Measurements from ENCODE around the gene CD99L2.

Gene CD99L2

GRCh38 chrX:150763810-150764209 lies 134.7 kb downstream of the CD99L2 start:
- no peak for DNase-seq (ENCODE audit: low spot score)

DNA sequence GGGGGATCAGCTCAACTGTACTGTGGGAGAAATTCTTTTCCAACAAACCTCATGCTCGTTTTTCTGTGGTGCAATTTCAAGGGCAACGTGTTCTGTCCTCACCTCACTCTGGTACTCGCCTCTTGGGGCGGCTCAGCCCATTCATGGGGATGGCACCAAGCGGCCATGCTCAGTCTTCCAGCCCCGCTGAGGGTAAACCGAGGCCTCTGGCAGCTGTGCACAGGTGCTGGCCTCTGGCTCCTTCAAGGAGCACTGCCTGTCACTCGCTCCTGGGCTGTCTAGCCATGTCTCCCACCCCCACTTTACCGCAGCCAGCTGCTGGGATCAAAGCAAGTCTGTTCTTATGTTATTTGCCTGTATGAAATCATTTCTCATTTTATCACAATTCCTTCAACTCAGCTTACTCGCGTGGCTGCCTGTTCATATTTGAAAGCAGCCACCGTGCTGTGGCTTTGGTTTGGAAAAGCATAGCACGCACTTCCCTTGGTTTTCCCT lies 135.1 kb downstream of the CD99L2 start:
- DNase-seq (ENCODE audit: low spot score), result no peak

- DNase-seq (ENCODE audit: low spot score), result no peak
Observed at GRCh38 chrX:150762258-150763165, 136.0 kb downstream of the CD99L2 start.

DNA sequence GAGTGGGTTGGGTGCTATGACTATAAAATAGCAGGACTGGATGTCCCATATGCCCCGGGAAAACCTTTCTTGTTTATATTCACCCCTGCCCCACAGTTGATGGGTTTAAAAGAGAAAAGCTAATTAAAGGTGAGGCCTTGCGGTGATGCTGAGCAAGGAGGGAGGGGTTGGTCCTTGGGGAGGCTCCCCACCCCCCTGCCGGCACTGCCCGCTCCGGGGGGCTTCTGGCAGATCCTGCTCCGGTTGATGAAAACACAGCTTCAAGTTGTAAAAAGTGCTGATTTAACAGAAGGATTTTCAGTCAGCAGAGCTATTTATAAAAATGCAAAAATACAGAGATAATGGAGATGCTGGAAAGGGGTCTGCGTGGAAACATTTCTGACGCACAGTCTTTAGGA lies 136.7 kb downstream of the CD99L2 start:
- DNase-seq (ENCODE audit: low spot score), result no peak

DNA sequence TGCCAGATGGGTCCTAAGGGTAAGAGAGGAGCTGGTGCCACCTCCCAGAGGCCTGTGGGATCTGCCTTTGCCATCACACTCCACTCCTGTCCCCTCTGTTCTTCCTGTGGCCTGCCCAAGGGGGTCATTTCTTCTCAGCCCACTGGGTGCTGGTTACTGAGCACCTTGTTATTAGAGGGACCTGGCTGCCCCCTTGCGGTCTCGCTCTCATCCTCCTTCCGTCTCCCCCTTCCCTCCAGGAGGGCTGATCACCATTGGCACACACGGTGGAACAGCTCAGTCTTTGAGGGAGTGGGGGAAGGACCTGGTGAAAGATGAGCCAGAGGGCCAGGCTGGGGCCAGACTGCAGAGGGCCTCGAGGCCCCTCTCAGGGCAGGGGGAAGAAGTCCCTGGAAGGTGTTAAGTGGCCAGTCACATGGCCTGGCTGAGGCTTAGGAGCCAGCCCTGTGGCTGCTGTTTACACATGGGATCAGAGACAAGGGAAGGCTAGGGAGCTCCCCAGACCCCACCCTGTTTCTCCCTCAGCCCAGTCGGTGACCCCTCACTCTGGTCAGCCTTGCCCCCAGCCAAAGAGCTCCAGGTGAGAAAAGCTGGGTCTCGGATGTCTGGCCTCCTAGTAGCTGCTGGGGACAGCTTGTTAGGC lies 137.2 kb downstream of the CD99L2 start:
- DNase-seq (ENCODE audit: low spot score), result no peak

- no peak for DNase-seq (ENCODE audit: low spot score)
Observed at GRCh38 chrX:150759568-150760416, 138.7 kb downstream of the CD99L2 start.

DNA sequence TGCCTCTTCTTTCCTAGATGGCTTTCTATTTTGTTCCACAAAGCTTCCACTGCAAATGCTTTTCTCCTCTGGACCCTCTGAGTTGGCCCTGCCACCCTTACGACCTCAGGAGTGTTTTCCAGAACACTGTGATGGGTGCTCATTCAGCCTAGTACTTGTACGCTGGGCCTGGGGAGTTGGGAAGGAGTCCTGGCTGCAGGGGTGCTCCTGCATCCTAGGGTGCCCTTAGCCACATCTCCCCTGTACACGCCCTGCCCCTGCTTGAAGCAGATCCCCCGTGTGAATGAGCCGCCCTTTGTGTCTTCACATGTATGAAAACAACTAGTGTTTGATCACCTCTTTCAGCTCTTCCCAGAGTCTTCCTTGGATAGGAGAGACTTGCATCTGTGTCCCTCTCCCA lies 141.1 kb downstream of the CD99L2 start:
- no peak for DNase-seq (ENCODE audit: low spot score)

DNA sequence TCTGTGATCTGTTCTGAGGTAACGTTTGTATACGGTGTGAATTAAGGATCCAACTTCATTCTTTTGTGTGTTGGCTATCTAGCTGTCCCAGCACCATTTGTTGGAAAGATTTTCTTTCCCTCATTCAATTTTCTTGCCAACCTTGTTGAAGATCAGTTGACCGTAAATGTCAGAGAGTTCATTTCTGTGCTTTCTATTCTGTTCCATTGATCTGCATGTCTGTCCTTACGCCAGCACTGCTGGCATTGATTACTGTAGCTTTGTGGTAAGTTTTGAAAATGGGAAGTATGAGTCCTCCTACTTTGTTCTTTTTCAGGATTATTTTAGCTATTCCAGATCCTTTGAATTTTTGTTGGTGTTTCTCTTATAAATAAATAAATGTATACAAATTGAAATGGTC lies 144.5 kb downstream of the CD99L2 start:
- DNase-seq (ENCODE audit: low spot score), result no peak

DNA sequence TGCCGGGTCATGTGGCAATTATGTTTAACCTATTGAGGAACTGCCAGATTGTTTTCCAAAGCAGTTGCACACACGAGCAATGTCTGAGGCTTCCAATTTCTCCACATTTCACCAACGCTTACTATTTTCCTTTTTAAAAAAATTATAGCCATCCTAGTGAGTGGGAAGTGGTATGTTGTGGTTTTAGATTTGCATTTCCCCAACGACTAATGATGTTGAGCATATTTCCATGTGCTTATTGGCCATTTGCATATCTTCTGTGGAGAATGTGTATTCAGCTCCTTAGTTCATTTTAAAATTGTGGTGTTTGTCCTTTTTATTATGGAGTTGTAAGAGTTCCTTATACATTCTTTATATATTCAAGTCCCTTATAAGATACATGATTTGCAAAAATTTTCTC lies 145.1 kb downstream of the CD99L2 start:
- no peak for DNase-seq (ENCODE audit: low spot score)

GRCh38 chrX:150752124-150752523 lies 146.3 kb downstream of the CD99L2 start:
- no peak for DNase-seq (ENCODE audit: low spot score)

GRCh38 chrX:150736475-150736874 lies 162.0 kb downstream of the CD99L2 start:
- DNase-seq (ENCODE audit: low spot score), result peak; percentile 9

GRCh38 chrX:150731795-150732194 lies 166.7 kb downstream of the CD99L2 start:
- no peak for DNase-seq (ENCODE audit: low spot score)

- DNase-seq (ENCODE audit: low spot score), result no peak
Observed at GRCh38 chrX:150730719-150731118, 167.7 kb downstream of the CD99L2 start.

GRCh38 chrX:150729956-150730355 lies 168.5 kb downstream of the CD99L2 start:
- DNase-seq (ENCODE audit: low spot score), result no peak

GRCh38 chrX:150719621-150720020 lies 178.8 kb downstream of the CD99L2 start:
- DNase-seq (ENCODE audit: low spot score), result no peak

Data from germinal center (tissue), 1 donor.